Activated naive CD4-positive, alpha-beta T cell treated with anti-CD3 and anti-CD28 coated beads, Interleukin-2, amount 50 U/mL, for 16 hours (primary cell): ENCODE data around the gene NES.

ENCODE experiments used
- DNase-seq: peaks from one replicate; pipeline ENCODE4 v3.0.0-alpha.2; 2020

NES gene

DNA sequence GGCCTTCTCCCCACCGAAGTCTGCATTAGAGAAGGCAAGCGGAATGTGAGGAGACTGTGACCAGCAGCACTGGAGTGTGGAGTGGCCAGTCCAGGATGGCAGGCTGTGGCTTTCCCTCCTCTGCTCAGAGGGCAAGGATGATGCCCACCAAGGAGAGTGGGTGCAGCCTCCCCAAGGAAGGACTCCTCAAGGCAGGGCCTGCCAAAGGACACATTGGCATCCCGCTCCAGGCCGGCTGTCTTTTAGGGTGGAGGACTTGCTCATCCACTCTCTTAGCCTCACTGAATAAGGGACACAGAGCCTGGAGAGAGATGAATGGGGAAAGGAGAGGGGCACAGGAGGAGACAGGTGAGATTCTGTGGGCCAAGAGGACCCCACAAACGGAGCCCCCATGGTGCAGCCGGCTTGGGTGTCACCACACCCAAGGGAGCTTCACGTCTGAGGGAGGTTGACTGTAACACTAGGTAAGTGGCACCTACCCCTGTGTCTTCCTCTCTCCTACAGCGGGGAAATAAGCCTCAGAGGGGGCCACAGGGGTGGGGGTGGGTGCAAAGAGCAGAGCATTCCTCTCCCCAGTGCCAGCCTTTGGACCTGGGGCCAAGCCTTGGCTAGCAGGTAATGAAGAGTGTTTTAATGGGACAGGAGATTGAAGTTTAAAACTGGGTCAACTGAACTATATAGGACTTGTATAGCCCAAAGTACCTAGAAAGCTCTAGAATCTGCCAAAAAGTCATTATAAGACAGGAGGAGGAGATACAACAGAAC lies 4.2 kb upstream of the NES start:
- no peak for DNase-seq

DNA sequence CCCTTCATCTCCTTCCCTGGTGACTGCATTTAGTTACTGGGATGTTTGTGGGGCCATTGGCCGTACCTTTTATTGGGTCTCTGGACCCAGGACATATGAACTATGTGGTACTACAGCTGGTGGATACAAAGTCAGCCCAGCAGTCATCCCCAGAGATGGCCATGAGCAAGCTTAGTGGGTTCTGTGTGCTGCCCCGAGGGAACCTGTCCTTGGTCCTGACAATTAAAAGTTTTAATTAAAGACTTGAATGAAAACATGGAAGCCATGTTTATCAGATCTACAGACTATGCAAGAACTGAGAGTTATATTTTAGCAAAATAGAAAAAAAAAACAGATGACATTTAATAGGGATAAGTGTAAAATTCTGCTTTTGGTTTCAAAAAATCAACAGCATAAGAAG lies 2.8 kb upstream of the NES start:
- DNase-seq = no peak

GRCh38 chr1:156677616-156678596 lies 699 bp upstream of the NES start:
- DNase-seq = no peak

DNA sequence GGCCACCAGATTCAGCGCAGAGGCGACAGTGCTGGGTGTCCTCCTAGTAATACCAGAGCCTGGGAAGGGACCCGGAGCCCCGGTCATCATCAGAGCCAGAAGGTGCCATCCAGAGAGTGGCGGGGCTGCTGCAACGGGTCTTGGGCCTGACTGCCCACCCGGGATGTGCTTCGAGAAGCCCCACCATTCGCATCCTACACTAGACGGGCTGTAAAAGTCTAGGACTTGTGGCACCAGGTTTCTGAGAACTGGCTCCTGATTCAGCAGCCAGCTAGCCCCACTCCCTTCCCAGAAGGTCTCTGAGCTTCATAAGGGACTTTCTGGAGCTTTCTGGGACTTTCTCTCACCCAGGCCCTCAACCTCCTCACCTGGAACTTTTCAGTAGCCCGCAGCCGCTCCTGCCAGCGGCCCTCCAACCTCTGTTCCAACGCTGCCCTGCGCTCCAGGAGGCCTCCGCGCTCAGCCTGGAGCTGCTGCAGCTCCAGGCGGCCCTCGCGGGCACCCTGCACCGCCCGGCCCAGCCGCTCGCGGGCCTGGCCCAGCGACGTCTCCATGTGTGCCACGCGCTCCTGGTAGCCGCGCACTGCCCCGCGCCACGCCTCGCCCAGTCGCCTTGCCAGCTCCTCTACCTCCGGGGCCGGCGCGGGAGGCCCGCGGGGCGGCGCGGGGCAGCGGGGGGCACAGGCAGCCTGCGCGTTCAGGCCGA lies 940 bp downstream of the NES start:
- no peak for DNase-seq

DNA sequence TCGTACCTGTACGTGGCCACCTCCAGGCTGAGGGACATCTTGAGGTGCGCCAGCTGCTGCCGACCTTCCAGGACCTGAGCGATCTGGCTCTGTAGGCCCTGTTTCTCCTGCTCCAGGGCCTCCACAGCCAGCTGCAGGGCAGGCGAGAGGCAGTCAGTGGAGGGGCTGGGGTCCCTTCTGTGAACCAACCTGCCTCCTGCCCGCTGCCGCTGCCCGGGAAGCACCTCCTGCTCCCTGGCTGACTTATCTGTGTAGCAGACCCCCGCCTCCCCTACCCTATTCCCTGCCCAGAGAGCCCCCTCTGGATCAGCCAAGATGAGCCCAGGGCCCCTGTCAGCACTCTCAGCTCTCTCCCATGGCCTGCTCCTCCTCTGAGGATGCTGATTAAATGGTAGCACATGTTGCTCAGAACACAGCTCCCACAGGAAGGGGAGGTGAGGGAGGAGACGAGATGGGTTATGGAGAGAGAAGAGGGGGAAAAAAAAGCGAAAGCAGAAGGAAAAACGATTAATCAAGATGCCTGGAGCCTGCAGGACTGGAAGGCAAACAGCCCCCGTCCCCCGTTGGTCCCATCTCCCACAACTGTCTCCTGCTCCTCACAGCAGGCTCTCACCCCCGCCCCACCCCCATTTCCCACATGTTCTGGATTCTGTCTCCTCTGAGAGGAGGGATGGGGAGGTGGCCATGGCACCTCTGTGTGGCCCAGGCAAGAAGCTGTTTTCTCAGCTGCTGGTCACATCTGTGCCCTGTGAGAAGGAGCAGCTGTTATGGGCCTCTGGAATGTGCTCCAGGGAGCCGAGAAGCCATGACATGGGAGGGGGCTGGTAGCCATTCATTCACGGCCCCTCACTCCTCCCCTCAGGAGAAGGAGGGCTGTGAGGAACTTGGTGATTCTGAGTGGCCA lies 1.7 kb downstream of the NES start:
- DNase-seq = no peak

DNA sequence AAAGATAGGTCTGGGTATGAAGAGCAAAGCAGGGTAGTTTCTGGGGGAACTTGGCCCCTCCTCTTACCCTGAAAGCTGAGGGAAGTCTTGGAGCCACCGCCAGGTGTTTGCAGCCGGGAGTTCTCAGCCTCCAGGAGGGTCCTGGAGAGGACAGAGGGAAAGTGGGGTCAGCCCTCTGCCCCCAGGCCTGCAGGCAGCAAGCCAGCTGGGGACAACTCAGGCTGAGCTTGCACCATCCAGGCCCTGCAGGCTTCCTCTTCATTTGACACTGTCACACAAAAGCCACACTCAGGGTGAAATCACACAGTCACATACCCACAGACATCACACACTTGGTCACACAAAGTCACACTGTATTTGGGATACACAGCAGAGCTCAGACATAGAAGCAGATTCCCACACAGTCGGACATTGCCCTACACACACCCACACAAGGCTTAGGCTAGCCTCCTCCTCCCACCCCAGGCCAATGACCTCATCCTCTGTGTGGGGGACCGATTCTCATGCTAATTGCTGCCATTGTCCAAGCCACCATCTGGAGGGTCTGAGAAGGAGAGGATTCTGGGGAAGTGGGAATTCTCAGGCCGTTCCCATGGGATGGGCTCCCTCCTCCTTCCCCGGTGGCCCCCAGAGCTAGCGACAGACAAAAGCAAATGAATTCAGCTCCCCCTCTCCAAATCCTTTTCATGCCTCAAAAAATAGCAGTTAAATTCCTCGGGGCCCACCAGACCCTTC lies 3.7 kb downstream of the NES start:
- DNase-seq = no peak

DNA sequence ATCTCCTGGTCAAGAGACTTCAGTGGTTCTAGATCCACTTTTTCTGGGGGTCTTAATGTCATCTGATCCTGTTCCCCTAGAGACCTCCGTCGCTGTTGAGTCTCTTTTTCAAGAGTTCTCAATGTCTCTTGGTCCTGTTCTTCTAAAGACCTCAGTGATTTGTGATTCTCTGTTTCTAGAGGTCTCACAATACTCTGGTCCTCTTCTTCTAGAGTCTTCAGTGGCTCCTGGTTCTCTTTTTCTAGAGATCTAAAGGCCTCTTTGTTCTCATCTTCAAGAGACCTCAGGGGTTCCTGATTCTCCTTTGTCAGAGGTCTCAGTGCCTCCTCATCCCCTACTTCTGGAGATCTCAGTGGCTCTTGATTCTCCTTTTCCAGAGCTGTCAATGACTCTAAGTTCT lies 5.4 kb downstream of the NES start:
- no peak for DNase-seq

GRCh38 chr1:156670791-156671190 lies 6.4 kb downstream of the NES start:
- no peak for DNase-seq

GRCh38 chr1:156670359-156670758 lies 6.8 kb downstream of the NES start:
- DNase-seq = no peak

GRCh38 chr1:156669794-156670193 lies 7.4 kb downstream of the NES start:
- DNase-seq = no peak

GRCh38 chr1:156668801-156669637 lies 8.2 kb downstream of the NES start:
- DNase-seq = no peak

GRCh38 chr1:156667968-156668709 lies 9.1 kb downstream of the NES start:
- no peak for DNase-seq

DNA sequence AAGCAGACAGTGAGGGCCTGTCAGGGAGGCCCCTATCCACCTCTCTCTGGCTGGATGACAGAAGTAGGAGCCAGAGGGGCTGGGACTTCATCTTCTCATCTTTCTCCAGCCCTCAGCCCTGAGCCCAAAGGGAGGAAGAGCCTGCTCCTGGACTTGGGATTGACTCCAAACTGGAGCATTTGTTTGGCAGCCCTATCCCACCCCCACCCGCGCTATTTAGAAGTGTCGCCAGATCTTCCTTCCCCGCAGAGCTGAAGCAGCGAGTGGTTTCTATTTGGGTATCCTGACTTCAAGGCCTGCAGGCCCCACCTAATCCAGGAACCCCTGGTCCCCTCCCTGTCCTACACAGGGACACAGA lies 9.6 kb downstream of the NES start:
- DNase-seq = no peak

GRCh38 chr1:156666862-156667609 lies 10.2 kb downstream of the NES start:
- no peak for DNase-seq

- no peak for DNase-seq
Measured at GRCh38 chr1:156665539-156665938, 11.7 kb downstream of the NES start.

GRCh38 chr1:156664767-156665411 lies 12.3 kb downstream of the NES start:
- no peak for DNase-seq

DNA sequence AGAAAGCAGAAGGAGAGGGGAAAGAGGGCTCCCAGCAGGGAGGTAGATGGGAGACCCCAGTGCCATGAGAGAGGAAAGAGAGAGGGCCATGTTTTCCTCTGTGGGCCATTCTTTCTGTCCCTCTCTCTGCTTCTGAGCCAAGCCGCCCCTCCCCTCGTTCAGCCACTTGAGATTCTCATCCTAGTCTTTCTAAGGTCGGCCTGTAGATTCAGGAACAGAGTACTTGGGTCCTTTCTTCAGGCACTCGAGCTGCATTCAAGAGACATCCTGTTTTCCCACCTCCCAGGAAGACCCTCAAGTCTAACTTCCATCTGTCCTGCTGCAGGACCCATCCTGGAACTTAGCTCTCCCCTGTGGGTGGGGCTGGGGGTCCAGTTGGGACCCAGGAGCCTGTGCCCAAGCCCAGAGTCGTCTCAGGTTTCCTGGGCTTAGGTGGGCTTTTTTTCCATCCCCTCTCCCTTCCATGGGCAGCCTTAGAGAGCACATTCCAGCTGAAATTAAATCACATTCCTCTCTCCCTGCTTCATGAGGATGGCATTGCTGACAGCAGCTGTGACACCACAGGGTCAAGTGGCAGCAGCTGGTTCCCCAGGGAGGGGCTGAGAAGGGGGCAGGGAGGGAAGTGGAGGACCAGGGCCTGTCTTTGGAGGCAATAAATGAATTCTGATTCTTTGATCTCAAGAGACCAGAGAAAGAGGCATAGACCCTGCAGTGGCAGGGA lies 13.0 kb downstream of the NES start:
- DNase-seq = no peak

DNA sequence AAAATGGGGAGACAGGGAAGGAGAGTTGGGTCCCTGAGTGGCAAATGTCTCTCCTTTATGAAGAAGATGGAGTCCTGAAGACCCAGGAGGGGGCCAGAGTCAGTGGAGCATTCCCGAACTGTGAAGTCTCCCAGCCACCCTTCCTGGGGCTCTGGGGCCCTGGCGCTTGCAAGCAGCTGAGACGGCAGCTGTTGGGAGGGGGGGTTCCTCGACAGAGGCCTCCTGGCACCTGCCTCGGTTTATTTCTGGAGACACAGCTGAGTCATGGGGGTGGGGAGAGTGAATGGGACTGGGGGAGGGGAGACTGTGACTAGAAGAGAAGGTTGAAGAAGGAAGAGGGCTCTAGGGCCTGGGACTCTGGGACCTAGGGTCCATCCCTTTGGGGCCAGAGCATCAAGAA lies 14.0 kb downstream of the NES start:
- DNase-seq = no peak
